GM23338 (cell line): ENCODE data around the gene CBLC. TPM values are rescaled to one million over a fixed set of nuclear protein-coding genes. Genes with fewer than 3 reads are reported as not detected.

ENCODE experiments used
- ATAC-seq: fragments of 200-7000 bp; cut with Tn5 transposase; 3 replicates; pipeline ENCODE4 v1.9.1; 2020
- DNase-seq: peaks from one replicate; pipeline ENCODE4 v3.0.0-alpha.2; 2015; ENCODE audit warnings: low spot score
- H2AFZ ChIP-seq: fragments of 200-600 bp; sonication (generic); 2 replicates; pipeline ENCODE4 v1.8.0; 2016; ENCODE audit warnings: antibody characterized with exemption, mild to moderate bottlenecking, moderate library complexity
- H3F3A ChIP-seq: fragments of 200-600 bp; sonication (generic); replicated peaks from 2 replicates; pipeline ENCODE4 v1.8.0; 2017; ENCODE audit warnings: antibody characterized with exemption, mixed run types, low read depth
- H3K27ac ChIP-seq: fragments of 200-600 bp; sonication (generic); 2 replicates; pipeline ENCODE4 v1.6.1; 2016; ENCODE audit warnings: low read depth
- H3K27me3 ChIP-seq: fragments of 200-600 bp; sonication (generic); 2 replicates; pipeline ENCODE4 v1.8.0; 2016; ENCODE audit warnings: mild to moderate bottlenecking, mixed run types, moderate library complexity; ENCODE audit not compliant: insufficient read depth
- H3K36me3 ChIP-seq: fragments of 200-600 bp; sonication (generic); 2 replicates; pipeline ENCODE4 v1.8.0; 2016; ENCODE audit warnings: mild to moderate bottlenecking; ENCODE audit not compliant: insufficient read depth
- H3K4me1 ChIP-seq: fragments of 200-600 bp; sonication (generic); 2 replicates; pipeline ENCODE4 v1.8.0; 2016; ENCODE audit warnings: mild to moderate bottlenecking, moderate library complexity; ENCODE audit not compliant: insufficient read depth
- H3K4me2 ChIP-seq: fragments of 200-600 bp; sonication (generic); 2 replicates; pipeline ENCODE4 v1.7.1; 2017; ENCODE audit warnings: mixed run types
- H3K4me3 ChIP-seq: fragments of 200-600 bp; sonication (generic); 2 replicates; pipeline ENCODE4 v1.6.1; 2016; ENCODE audit warnings: mixed run types
- H3K79me2 ChIP-seq: fragments of 200-600 bp; sonication (generic); replicated peaks from 2 replicates; pipeline ENCODE4 v1.8.0; 2017; ENCODE audit warnings: mild to moderate bottlenecking; ENCODE audit not compliant: insufficient read depth
- H3K9me2 ChIP-seq: fragments of 200-600 bp; sonication (generic); 2 replicates; pipeline ENCODE4 v1.8.0; 2017; ENCODE audit not compliant: insufficient read depth
- H4K20me1 ChIP-seq: fragments of 200-600 bp; sonication (generic); replicated peaks from 2 replicates; pipeline ENCODE4 v1.8.0; 2017; ENCODE audit warnings: mild to moderate bottlenecking; ENCODE audit not compliant: insufficient read depth
- H3K27ac Mint-ChIP-seq: 2 replicates; pipeline ENCODE4 v1.8.0; 2020; ENCODE audit warnings: inconsistent platforms, mild to moderate bottlenecking, moderate library complexity, mixed read lengths
- H3K27me3 Mint-ChIP-seq: 3 replicates; pipeline ENCODE4 v1.8.0; 2022; ENCODE audit warnings: low read depth, mild to moderate bottlenecking, moderate library complexity, mixed read lengths, inconsistent platforms; ENCODE audit not compliant: insufficient read depth, poor library complexity
- H3K36me3 Mint-ChIP-seq: 3 replicates; pipeline ENCODE4 v1.8.0; 2021; ENCODE audit warnings: low read depth, mild to moderate bottlenecking, inconsistent platforms, moderate library complexity, mixed read lengths
- H3K4me1 Mint-ChIP-seq: 3 replicates; pipeline ENCODE4 v1.8.0; 2020; ENCODE audit warnings: mild to moderate bottlenecking, inconsistent platforms, mixed read lengths
- H3K4me3 Mint-ChIP-seq: 3 replicates; pipeline ENCODE4 v1.8.0; 2021; ENCODE audit warnings: moderate library complexity, mild to moderate bottlenecking, inconsistent platforms, mixed read lengths
- H3K9me3 Mint-ChIP-seq: 3 replicates; pipeline ENCODE4 v1.8.0; 2020; ENCODE audit warnings: moderate library complexity, mild to moderate bottlenecking, inconsistent platforms, mixed read lengths
- EZH2 ChIP-seq: fragments of 200-600 bp; sonication (generic); IDR thresholded peaks from one replicate; pipeline ENCODE4 v1.8.0; 2017; ENCODE audit warnings: antibody characterized with exemption, mild to moderate bottlenecking, low read depth; ENCODE audit not compliant: unreplicated experiment
- EZH2phosphoT487 ChIP-seq: fragments of 200-600 bp; sonication (generic); IDR thresholded peaks from one replicate; pipeline ENCODE4 v1.8.1; 2018; ENCODE audit warnings: antibody characterized with exemption; ENCODE audit not compliant: unreplicated experiment
- JUNB ChIP-seq: IDR thresholded peaks from one replicate; pipeline ENCODE4 v1.6.1; 2016; ENCODE audit warnings: antibody characterized with exemption; ENCODE audit not compliant: unreplicated experiment
- NANOG ChIP-seq: IDR thresholded peaks from 2 replicates; pipeline ENCODE4 v1.6.1; 2016; ENCODE audit warnings: antibody characterized with exemption, borderline replicate concordance
- POLR2AphosphoS5 ChIP-seq: IDR thresholded peaks from 2 replicates; pipeline ENCODE4 v1.6.1; 2016; ENCODE audit warnings: antibody characterized with exemption, low read depth
- STAT1 ChIP-seq: IDR thresholded peaks from one replicate; pipeline ENCODE4 v1.6.1; 2016; ENCODE audit warnings: antibody characterized with exemption; ENCODE audit not compliant: unreplicated experiment
- ZNF114 ChIP-seq: fragments of 250-450 bp; sonication (Bioruptor Pico); IDR thresholded peaks from 2 replicates; pipeline ENCODE4 v1.5.0; 2020; ENCODE audit warnings: mild to moderate bottlenecking, moderate library complexity
- long read RNA-seq: library from polyadenylated mRNA; unstranded; transcript quantifications from one replicate; pipeline ENCODE4 v2.0.0, GENCODE V29; 2020; ENCODE audit not compliant: unreplicated experiment
- polyA plus RNA-seq: library from polyadenylated mRNA; unstranded; fragments of >200 nt; fragmentation: Nextera tagmentation; extraction: Ambion mirVana; gene quantifications from 2 replicates; pipeline ENCODE4 v1.2.1, GENCODE V29; 2016
- total RNA-seq: library from RNA; depleted of rRNA; stranded (reverse); fragments of >200 nt; shearing (Covaris generic); gene quantifications from 2 replicates; pipeline ENCODE4 v1.2.3, GENCODE V29; 2014; rRNA removed
- TF ChIP-seq, protein P1 (sequence below): IDR thresholded peaks from 2 replicates; pipeline ENCODE4 v1.6.1; 2016; ENCODE audit warnings: antibody characterized with exemption
- TF ChIP-seq, protein P2 (sequence below), 2 experiments: fragments of 200-600 bp in 1 of 2; sonication (generic) in 1 of 2; conservative IDR thresholded peaks; 2 replicates each; pipeline versions ENCODE4 v1.5.1 to v1.6.1; 2016 to 2017; ENCODE audit warnings: antibody characterized with exemption in 2 of 2, low read depth in 2 of 2, mild to moderate bottlenecking in 2 of 2, moderate library complexity in 1 of 2
- TF ChIP-seq, protein P3 (sequence below): fragments of 250-450 bp; sonication (Bioruptor Pico); IDR thresholded peaks from 2 replicates; pipeline ENCODE4 v1.5.0; 2020; ENCODE audit warnings: mild to moderate bottlenecking, moderate library complexity

CBLC gene, protein sequence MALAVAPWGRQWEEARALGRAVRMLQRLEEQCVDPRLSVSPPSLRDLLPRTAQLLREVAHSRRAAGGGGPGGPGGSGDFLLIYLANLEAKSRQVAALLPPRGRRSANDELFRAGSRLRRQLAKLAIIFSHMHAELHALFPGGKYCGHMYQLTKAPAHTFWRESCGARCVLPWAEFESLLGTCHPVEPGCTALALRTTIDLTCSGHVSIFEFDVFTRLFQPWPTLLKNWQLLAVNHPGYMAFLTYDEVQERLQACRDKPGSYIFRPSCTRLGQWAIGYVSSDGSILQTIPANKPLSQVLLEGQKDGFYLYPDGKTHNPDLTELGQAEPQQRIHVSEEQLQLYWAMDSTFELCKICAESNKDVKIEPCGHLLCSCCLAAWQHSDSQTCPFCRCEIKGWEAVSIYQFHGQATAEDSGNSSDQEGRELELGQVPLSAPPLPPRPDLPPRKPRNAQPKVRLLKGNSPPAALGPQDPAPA
- total RNA-seq (27.1 and 29.3 TPM in 2 replicates), polyA plus RNA-seq (13.8 and 14.5 TPM in 2 replicates)
- long read RNA-seq, transcript CBLC-201 (11 exons, 1,579 nt): major isoform, 13 of 28 reads
- long read RNA-seq, transcript CBLC-202 (10 exons, 1,441 nt): minor isoform, 6 of 28 reads
- long read RNA-seq, partial matches to known transcripts: 1 of 28 reads
- long read RNA-seq, other reads (novel, unspliced or antisense): 8 of 28 reads

DNA sequence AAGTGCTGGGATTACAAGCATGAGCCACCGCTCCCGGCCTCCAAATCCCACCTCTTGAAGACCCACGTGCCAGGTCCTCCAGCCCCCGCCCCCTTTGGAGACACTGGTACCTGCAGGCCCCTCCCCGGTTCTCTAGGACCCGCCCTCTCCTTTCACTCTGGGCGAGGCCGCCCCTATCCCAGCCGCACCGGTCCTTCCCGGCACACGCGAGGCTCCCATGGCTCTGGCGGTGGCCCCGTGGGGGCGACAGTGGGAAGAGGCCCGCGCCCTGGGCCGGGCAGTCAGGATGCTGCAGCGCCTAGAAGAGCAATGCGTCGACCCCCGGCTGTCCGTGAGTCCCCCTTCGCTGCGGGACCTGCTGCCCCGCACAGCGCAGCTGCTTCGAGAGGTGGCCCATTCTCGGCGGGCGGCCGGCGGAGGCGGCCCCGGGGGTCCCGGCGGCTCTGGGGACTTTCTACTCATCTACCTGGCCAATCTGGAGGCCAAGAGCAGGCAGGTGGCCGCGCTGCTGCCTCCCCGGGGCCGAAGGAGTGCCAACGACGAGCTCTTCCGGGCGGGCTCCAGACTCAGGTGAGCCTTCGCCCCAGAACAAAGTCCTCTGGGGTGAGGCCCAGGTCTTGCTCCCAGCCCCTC is at the start of gene CBLC:
Gene CBLC, plus strand, starts transcription at position 176 of the 633 bp plus-strand sequence. Its CDS starts 42 bp downstream, at position 218.
- DNase-seq (peak; percentile 99), ATAC-seq (peak; percentile 98)
- Mint-ChIP-seq H3K27me3 (peaks cover 11% of the 10 kb centered on the region), H3K27ac (no peak within 1 kb of the TSS), H3K4me1 (peaks cover 4% of the 10 kb centered on the region), H3K9me3 (no peaks in the 10 kb centered on the region), H3K36me3 (no peaks in the 10 kb centered on the region), H3K4me3 (peak within 1 kb of the TSS; percentile 58; the same call in 2 of the 3 replicates)
- Histone ChIP-seq H3F3A (0 out of 2 replicates have a peak, but pooled peaks cover 9% of the 10 kb centered on the region), H3K36me3 (no peaks in the 10 kb centered on the region), H3K79me2 (no peaks in the 10 kb centered on the region), H3K4me1 (peaks cover 9% of the 10 kb centered on the region; the same call in 1 of the 2 replicates), H3K4me3 (peak within 1 kb of the TSS; percentile 89), H3K27ac (peak within 1 kb of the TSS; percentile 59; the same call in 1 of the 2 replicates), H2AFZ (peak within 1 kb of the TSS; percentile 91), H3K27me3 (no peaks in the 10 kb centered on the region), H4K20me1 (no peaks in the 10 kb centered on the region; the same call in none of the 2 replicates), H3K9me2 (no peaks in the 10 kb centered on the region), H3K4me2 (peak within 1 kb of the TSS; percentile 88)
- TF ChIP-seq, protein P1, sequence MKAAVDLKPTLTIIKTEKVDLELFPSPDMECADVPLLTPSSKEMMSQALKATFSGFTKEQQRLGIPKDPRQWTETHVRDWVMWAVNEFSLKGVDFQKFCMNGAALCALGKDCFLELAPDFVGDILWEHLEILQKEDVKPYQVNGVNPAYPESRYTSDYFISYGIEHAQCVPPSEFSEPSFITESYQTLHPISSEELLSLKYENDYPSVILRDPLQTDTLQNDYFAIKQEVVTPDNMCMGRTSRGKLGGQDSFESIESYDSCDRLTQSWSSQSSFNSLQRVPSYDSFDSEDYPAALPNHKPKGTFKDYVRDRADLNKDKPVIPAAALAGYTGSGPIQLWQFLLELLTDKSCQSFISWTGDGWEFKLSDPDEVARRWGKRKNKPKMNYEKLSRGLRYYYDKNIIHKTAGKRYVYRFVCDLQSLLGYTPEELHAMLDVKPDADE: 0 out of 2 replicates have a peak, but pooled peaks have one; percentile 11
- TF ChIP-seq STAT1: no peak
- TF ChIP-seq, protein P2, sequence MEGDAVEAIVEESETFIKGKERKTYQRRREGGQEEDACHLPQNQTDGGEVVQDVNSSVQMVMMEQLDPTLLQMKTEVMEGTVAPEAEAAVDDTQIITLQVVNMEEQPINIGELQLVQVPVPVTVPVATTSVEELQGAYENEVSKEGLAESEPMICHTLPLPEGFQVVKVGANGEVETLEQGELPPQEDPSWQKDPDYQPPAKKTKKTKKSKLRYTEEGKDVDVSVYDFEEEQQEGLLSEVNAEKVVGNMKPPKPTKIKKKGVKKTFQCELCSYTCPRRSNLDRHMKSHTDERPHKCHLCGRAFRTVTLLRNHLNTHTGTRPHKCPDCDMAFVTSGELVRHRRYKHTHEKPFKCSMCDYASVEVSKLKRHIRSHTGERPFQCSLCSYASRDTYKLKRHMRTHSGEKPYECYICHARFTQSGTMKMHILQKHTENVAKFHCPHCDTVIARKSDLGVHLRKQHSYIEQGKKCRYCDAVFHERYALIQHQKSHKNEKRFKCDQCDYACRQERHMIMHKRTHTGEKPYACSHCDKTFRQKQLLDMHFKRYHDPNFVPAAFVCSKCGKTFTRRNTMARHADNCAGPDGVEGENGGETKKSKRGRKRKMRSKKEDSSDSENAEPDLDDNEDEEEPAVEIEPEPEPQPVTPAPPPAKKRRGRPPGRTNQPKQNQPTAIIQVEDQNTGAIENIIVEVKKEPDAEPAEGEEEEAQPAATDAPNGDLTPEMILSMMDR (conservative IDR thresholded peaks at IDR 0.05; ENCODE audit: low read depth in 2 of 2): peak in 1 of 2 experiments; percentile 27; a peak in 3 of 4 replicates
- peak; percentile 89 for TF ChIP-seq POLR2AphosphoS5
- no peak for TF ChIP-seq ZNF114 (CRISPR knock-in tag)

DNA sequence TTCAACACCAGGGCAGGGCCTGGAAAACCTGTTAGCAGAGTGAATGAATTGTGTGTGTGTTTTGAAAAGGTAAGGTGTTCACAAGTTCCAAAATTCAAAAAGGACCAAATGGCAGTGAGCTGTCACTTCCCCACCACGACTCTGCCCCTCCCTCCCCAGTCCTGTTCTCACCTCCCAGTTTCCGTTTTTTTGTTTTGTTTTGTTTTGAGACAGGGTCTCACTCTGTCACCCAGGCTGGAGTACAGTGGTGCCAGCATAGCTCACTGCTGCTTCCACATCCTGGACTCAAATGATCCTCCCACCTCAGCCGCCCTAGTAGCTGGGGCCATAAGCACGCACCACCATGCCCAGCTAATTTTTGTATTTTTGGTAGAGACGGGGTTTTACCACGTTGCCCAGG is 49.5 kb upstream of the CBLC start:
- peaks cover 14% of the 10 kb centered on the region for H3K27me3 Mint-ChIP-seq
- H3K4me3 ChIP-seq: no peak overlapping the region
- no peaks in the 10 kb centered on the region for H3K4me1 ChIP-seq
- no peaks in the 10 kb centered on the region for H4K20me1 ChIP-seq
- H3K27ac ChIP-seq: no peak overlapping the region
- no peaks in the 10 kb centered on the region for H3K36me3 Mint-ChIP-seq
- H3K79me2 ChIP-seq: no peaks in the 10 kb centered on the region
- H3F3A ChIP-seq: no peaks in the 10 kb centered on the region
- no peak overlapping the region for H3K27ac Mint-ChIP-seq
- H3K27me3 ChIP-seq: 0 out of 2 replicates have a peak, but pooled peaks cover 6% of the 10 kb centered on the region
- H3K9me3 Mint-ChIP-seq: no peaks in the 10 kb centered on the region
- no peak overlapping the region for H2AFZ ChIP-seq
- H3K4me1 Mint-ChIP-seq: no peaks in the 10 kb centered on the region
- no peaks in the 10 kb centered on the region for H3K9me2 ChIP-seq
- no peaks in the 10 kb centered on the region for H3K36me3 ChIP-seq
- no peak overlapping the region for H3K4me3 Mint-ChIP-seq
- H3K4me2 ChIP-seq: no peak overlapping the region
- ATAC-seq (no peak), DNase-seq (no peak)
- TF ChIP-seq JUNB (no peak), STAT1 (no peak), EZH2 (no peak), NANOG (no peak), EZH2phosphoT487 (no peak)
- TF ChIP-seq, protein P3, sequence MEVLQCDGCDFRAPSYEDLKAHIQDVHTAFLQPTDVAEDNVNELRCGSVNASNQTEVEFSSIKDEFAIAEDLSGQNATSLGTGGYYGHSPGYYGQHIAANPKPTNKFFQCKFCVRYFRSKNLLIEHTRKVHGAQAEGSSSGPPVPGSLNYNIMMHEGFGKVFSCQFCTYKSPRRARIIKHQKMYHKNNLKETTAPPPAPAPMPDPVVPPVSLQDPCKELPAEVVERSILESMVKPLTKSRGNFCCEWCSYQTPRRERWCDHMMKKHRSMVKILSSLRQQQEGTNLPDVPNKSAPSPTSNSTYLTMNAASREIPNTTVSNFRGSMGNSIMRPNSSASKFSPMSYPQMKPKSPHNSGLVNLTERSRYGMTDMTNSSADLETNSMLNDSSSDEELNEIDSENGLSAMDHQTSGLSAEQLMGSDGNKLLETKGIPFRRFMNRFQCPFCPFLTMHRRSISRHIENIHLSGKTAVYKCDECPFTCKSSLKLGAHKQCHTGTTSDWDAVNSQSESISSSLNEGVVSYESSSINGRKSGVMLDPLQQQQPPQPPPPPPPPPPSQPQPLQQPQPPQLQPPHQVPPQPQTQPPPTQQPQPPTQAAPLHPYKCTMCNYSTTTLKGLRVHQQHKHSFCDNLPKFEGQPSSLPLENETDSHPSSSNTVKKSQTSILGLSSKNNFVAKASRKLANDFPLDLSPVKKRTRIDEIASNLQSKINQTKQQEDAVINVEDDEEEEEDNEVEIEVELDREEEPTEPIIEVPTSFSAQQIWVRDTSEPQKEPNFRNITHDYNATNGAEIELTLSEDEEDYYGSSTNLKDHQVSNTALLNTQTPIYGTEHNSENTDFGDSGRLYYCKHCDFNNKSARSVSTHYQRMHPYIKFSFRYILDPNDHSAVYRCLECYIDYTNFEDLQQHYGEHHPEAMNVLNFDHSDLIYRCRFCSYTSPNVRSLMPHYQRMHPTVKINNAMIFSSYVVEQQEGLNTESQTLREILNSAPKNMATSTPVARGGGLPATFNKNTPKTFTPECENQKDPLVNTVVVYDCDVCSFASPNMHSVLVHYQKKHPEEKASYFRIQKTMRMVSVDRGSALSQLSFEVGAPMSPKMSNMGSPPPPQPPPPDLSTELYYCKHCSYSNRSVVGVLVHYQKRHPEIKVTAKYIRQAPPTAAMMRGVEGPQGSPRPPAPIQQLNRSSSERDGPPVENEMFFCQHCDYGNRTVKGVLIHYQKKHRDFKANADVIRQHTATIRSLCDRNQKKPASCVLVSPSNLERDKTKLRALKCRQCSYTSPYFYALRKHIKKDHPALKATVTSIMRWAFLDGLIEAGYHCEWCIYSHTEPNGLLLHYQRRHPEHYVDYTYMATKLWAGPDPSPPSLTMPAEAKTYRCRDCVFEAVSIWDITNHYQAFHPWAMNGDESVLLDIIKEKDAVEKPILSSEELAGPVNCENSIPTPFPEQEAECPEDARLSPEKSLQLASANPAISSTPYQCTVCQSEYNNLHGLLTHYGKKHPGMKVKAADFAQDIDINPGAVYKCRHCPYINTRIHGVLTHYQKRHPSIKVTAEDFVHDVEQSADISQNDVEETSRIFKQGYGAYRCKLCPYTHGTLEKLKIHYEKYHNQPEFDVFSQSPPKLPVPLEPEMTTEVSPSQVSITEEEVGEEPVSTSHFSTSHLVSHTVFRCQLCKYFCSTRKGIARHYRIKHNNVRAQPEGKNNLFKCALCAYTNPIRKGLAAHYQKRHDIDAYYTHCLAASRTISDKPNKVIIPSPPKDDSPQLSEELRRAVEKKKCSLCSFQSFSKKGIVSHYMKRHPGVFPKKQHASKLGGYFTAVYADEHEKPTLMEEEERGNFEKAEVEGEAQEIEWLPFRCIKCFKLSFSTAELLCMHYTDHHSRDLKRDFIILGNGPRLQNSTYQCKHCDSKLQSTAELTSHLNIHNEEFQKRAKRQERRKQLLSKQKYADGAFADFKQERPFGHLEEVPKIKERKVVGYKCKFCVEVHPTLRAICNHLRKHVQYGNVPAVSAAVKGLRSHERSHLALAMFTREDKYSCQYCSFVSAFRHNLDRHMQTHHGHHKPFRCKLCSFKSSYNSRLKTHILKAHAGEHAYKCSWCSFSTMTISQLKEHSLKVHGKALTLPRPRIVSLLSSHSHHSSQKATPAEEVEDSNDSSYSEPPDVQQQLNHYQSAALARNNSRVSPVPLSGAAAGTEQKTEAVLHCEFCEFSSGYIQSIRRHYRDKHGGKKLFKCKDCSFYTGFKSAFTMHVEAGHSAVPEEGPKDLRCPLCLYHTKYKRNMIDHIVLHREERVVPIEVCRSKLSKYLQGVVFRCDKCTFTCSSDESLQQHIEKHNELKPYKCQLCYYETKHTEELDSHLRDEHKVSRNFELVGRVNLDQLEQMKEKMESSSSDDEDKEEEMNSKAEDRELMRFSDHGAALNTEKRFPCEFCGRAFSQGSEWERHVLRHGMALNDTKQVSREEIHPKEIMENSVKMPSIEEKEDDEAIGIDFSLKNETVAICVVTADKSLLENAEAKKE (CRISPR knock-in tag): no peak
